Astrocyte (in vitro differentiated cells and primary cell): ENCODE data around the gene CMSS1. TPM values are rescaled to one million over a fixed set of nuclear protein-coding genes. Genes with fewer than 3 reads are reported as not detected.

Experiments used
- DNase-seq: peaks from one replicate; pipeline ENCODE4 v3.0.0-alpha.2; 2010; ENCODE audit warnings: low read depth
- FAIRE-seq: peaks from 2 replicates; lab custom pipeline; 2011; peaks lifted over from hg19 to GRCh38; lab: Jason Lieb, UNC
- H2AFZ ChIP-seq: 2 replicates; pipeline ENCODE4 v1.6.0; 2012; ENCODE audit warnings: low read depth, low read length, inconsistent platforms
- H3K27ac ChIP-seq: 2 replicates; pipeline ENCODE4 v1.5.1; 2011; ENCODE audit warnings: low read depth, low read length, inconsistent platforms
- H3K27me3 ChIP-seq: 2 replicates; pipeline ENCODE4 v1.6.0; 2011; ENCODE audit warnings: low read length, inconsistent platforms; ENCODE audit not compliant: insufficient read depth
- H3K36me3 ChIP-seq: 2 replicates; pipeline ENCODE4 v1.5.1; 2011; ENCODE audit warnings: low read length, inconsistent platforms; ENCODE audit not compliant: insufficient read depth
- H3K4me1 ChIP-seq: 2 replicates; pipeline ENCODE4 v1.5.1; 2011; ENCODE audit warnings: low read length, inconsistent platforms; ENCODE audit not compliant: insufficient read depth
- H3K4me2 ChIP-seq: 2 replicates; pipeline ENCODE4 v1.6.0; 2012; ENCODE audit warnings: low read length, inconsistent platforms
- H3K4me3 ChIP-seq: 2 replicates; pipeline ENCODE4 v1.5.1; 2011; ENCODE audit warnings: low read depth, mild to moderate bottlenecking, low read length, inconsistent platforms; ENCODE audit not compliant: insufficient read depth
- H3K79me2 ChIP-seq: 2 replicates; pipeline ENCODE4 v1.6.0; 2012; ENCODE audit warnings: mild to moderate bottlenecking, low read length, inconsistent platforms; ENCODE audit not compliant: insufficient read depth
- H3K9ac ChIP-seq: 2 replicates; pipeline ENCODE4 v1.6.0; 2012; ENCODE audit warnings: mild to moderate bottlenecking, low read length, inconsistent platforms
- H3K9me3 ChIP-seq: 2 replicates; pipeline ENCODE4 v1.5.1; 2012; ENCODE audit warnings: low read depth, mild to moderate bottlenecking, low read length, inconsistent platforms; ENCODE audit not compliant: insufficient read depth
- H4K20me1 ChIP-seq: 2 replicates; pipeline ENCODE4 v1.6.0; 2012; ENCODE audit warnings: low read length, inconsistent platforms; ENCODE audit not compliant: insufficient read depth
- H3K27ac Mint-ChIP-seq: one replicate; pipeline ENCODE4 v1.8.0; 2021; ENCODE audit warnings: mild to moderate bottlenecking, mixed read lengths; ENCODE audit not compliant: unreplicated experiment
- H3K27me3 Mint-ChIP-seq: one replicate; pipeline ENCODE4 v1.8.0; 2021; ENCODE audit warnings: low read depth, mixed read lengths; ENCODE audit not compliant: unreplicated experiment
- H3K36me3 Mint-ChIP-seq: one replicate; pipeline ENCODE4 v1.8.0; 2021; ENCODE audit warnings: low read depth, mixed read lengths; ENCODE audit not compliant: unreplicated experiment
- H3K4me1 Mint-ChIP-seq: one replicate; pipeline ENCODE4 v1.8.0; 2021; ENCODE audit warnings: low read depth, mixed read lengths; ENCODE audit not compliant: unreplicated experiment
- H3K4me3 Mint-ChIP-seq: one replicate; pipeline ENCODE4 v1.8.0; 2021; ENCODE audit warnings: mild to moderate bottlenecking, moderate library complexity, mixed read lengths; ENCODE audit not compliant: unreplicated experiment
- H3K9me3 Mint-ChIP-seq: one replicate; pipeline ENCODE4 v1.8.0; 2021; ENCODE audit warnings: mild to moderate bottlenecking, mixed read lengths; ENCODE audit not compliant: unreplicated experiment
- EZH2 ChIP-seq: IDR thresholded peaks from 2 replicates; pipeline ENCODE4 v1.6.1; 2012; ENCODE audit warnings: mild to moderate bottlenecking, low read length, inconsistent platforms; ENCODE audit not compliant: insufficient read depth
- total RNA-seq: library from RNA; stranded (reverse); gene quantifications from 2 replicates; pipeline ENCODE4 v1.2.1, GENCODE V29; 2021
- TF ChIP-seq, protein P1 (sequence below): IDR thresholded peaks from 2 replicates; pipeline ENCODE4 v1.5.1; 2011; ENCODE audit warnings: low read depth, mild to moderate bottlenecking, inconsistent platforms, low read length, moderate library complexity; ENCODE audit not compliant: insufficient read depth

CMSS1 gene
- total RNA-seq, 1 donor from 2014 or later = 12.5 TPM

DNA sequence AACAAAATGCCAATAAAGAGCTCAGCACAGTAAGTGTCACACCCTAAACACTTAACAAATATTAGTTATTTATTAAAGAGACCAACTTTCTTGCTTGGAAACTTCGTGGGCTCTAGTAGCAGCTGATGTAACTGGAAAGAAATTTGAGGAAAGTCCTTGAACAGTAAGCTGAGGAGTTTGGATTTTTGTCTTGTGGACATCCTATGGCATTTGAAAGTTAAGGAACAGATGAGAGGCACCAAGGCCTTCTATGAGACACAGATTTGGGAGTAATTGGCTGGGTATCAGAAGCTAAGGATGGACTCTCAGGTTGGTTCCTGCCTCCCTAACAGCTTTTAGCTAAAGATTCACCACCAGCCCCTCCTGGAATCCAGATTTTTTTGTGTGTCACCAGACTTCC is 356.3 kb downstream of the CMSS1 start:
- DNase-seq (no peak), FAIRE-seq (no peak)
- no peaks in the 10 kb centered on the region for H3K27me3 ChIP-seq
- no peaks in the 10 kb centered on the region for H3K9me3 ChIP-seq
- Mint-ChIP-seq H3K36me3 (peaks cover 8% of the 10 kb centered on the region), H3K27ac (peak overlapping the region; percentile 91), H3K9me3 (peaks cover 8% of the 10 kb centered on the region), H3K4me3 (peak overlapping the region; percentile 18), H3K27me3 (no peaks in the 10 kb centered on the region), H3K4me1 (peaks cover 7% of the 10 kb centered on the region)
- no peak overlapping the region for H3K9ac ChIP-seq
- no peak overlapping the region for H3K27ac ChIP-seq
- TF ChIP-seq, protein P1, sequence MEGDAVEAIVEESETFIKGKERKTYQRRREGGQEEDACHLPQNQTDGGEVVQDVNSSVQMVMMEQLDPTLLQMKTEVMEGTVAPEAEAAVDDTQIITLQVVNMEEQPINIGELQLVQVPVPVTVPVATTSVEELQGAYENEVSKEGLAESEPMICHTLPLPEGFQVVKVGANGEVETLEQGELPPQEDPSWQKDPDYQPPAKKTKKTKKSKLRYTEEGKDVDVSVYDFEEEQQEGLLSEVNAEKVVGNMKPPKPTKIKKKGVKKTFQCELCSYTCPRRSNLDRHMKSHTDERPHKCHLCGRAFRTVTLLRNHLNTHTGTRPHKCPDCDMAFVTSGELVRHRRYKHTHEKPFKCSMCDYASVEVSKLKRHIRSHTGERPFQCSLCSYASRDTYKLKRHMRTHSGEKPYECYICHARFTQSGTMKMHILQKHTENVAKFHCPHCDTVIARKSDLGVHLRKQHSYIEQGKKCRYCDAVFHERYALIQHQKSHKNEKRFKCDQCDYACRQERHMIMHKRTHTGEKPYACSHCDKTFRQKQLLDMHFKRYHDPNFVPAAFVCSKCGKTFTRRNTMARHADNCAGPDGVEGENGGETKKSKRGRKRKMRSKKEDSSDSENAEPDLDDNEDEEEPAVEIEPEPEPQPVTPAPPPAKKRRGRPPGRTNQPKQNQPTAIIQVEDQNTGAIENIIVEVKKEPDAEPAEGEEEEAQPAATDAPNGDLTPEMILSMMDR = no peak
- TF ChIP-seq EZH2 = no peak
- no peak overlapping the region for H2AFZ ChIP-seq
- H3K79me2 ChIP-seq = no peaks in the 10 kb centered on the region
- no peaks in the 10 kb centered on the region for H3K36me3 ChIP-seq
- no peaks in the 10 kb centered on the region for H3K4me1 ChIP-seq
- no peak overlapping the region for H3K4me2 ChIP-seq
- no peak overlapping the region for H3K4me3 ChIP-seq
- no peaks in the 10 kb centered on the region for H4K20me1 ChIP-seq

DNA sequence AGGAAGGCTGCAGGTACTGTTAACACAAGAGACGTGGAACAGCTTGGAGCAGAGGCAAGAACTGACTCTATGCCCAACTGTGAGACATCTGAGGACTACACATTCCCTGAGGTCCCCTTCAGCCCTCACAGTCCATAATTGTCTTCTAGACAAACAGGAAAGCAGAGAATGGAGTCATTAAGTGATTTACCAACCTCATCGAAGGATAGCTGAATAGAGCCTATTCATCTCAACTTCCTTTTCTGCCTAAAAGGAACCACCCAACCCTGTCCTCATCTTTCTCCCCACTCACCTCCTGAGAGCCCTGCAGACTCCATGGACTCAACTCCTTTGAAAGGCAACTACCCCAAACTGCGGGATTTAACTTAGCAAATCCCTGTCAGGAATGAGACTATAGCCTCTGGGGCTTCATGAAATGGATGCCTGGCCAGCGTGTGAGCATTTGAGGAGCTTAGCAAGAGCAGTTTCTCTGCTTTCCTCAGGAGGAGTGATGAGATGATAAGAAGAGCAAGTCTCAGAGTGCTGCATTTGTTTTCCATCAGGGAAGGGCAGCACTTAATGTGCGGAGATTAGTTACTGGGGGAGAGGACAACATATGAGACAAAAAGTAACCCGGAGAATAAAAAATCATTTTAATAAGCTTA is 358.1 kb downstream of the CMSS1 start:
- DNase-seq = no peak
- no peak overlapping the region for H3K4me3 ChIP-seq
- no peak overlapping the region for H3K9ac ChIP-seq
- H3K79me2 ChIP-seq = no peaks in the 10 kb centered on the region
- H3K27me3 ChIP-seq = no peaks in the 10 kb centered on the region
- H3K27me3 Mint-ChIP-seq = no peaks in the 10 kb centered on the region
- H2AFZ ChIP-seq = no peak overlapping the region
- H3K9me3 Mint-ChIP-seq = peaks cover 15% of the 10 kb centered on the region
- H4K20me1 ChIP-seq = no peaks in the 10 kb centered on the region
- peaks cover 10% of the 10 kb centered on the region for H3K9me3 ChIP-seq
- peaks cover 14% of the 10 kb centered on the region for H3K36me3 Mint-ChIP-seq
- H3K4me3 Mint-ChIP-seq = no peak overlapping the region
- no peaks in the 10 kb centered on the region for H3K36me3 ChIP-seq
- H3K4me1 Mint-ChIP-seq = peaks cover 7% of the 10 kb centered on the region
- no peak overlapping the region for H3K27ac ChIP-seq
- no peak overlapping the region for H3K27ac Mint-ChIP-seq
- no peaks in the 10 kb centered on the region for H3K4me1 ChIP-seq
- H3K4me2 ChIP-seq = no peak overlapping the region
- no peak for FAIRE-seq
- TF ChIP-seq EZH2 = no peak
- TF ChIP-seq, protein P1 = no peak

DNA sequence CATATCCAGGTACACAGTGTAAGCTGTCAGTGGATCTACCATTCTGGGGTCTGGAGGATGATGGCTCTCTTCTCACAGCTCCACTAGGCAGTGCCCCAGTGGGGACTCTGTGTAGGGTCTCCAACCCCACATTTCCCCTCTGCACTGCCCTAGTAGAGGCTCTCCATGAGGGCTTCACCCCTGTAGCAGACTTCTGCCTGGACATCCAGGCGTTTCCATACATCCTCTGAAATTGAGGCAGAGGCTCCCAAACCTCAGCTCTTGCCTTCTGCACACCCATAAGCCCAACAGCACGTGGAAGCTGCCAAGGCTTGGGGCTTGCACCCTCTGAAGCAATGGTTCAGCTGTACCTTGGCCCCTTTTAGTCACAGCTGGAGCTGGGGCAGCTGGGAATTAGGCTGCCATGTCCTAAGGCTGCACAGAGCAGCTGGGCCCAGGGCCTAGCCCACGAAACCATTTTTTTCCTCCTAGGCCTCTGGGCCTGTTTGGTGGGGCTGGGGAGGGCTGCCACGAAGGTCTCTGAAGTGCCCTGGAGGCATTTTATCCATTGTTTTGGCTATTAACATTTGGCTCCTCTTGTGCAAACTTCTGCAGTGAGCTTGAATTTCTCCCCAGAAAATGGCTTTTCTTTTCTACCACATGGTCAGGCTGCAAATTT is 362.2 kb downstream of the CMSS1 start:
- Histone ChIP-seq H3K9ac (no peak overlapping the region), H3K36me3 (no peaks in the 10 kb centered on the region), H3K27me3 (no peaks in the 10 kb centered on the region), H3K79me2 (no peaks in the 10 kb centered on the region), H4K20me1 (no peaks in the 10 kb centered on the region), H3K4me2 (no peak overlapping the region), H2AFZ (no peak overlapping the region), H3K4me3 (no peak overlapping the region), H3K9me3 (peaks cover 10% of the 10 kb centered on the region), H3K4me1 (no peaks in the 10 kb centered on the region), H3K27ac (no peak overlapping the region)
- TF ChIP-seq, protein P1 = no peak
- TF ChIP-seq EZH2 = no peak
- DNase-seq = no peak
- H3K27me3 Mint-ChIP-seq = no peaks in the 10 kb centered on the region
- peaks cover 14% of the 10 kb centered on the region for H3K36me3 Mint-ChIP-seq
- no peak overlapping the region for H3K4me3 Mint-ChIP-seq
- no peak overlapping the region for H3K27ac Mint-ChIP-seq
- no peak for FAIRE-seq
- no peaks in the 10 kb centered on the region for H3K4me1 Mint-ChIP-seq
- peaks cover 17% of the 10 kb centered on the region for H3K9me3 Mint-ChIP-seq
